C4-2B (cell line): ENCODE measurements around the gene DOCK9.

Experiments used
- CTCF ChIP-seq: fragments of 450-650 bp; conservative IDR thresholded peaks from 2 replicates; pipeline ENCODE4 v1.5.1; 2017; ENCODE audit warnings: mild to moderate bottlenecking
- ZFX ChIP-seq: fragments of 450-650 bp; IDR thresholded peaks from 2 replicates; pipeline ENCODE4 v1.6.1; 2017

DNA sequence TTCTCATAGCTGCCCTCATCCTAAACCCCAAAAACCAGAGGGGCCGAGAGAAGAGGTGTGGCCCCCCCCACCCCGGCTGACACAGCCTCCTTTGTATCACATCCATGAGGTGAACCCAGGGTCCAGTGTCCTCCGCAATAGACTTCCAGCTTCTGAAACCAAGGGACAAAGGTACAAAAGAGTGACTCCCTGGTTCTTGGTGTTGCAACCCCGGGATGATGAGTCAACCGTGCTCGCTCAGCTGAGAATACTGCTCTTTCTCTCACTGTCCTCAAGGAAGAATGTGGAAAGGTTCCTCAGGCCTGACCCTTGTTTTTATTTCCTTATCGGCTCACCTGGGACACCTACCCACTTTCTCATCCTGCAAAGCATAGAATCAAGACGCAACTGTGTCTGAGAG, 230.9 kb downstream of the DOCK9 start:
- TF ChIP-seq CTCF = no peak
- no peak for TF ChIP-seq ZFX
